Esophagus muscularis mucosa (tissue), 4 donors: ENCODE data around the gene ATF7IP2. TPM values are rescaled to one million over a fixed set of nuclear protein-coding genes. Genes with fewer than 3 reads are reported as not detected.

Experiments
- DNase-seq: peaks from one replicate; pipeline ENCODE4 v3.0.0-alpha.2; 2017; ENCODE audit errors: extremely low spot score
- H3K27ac ChIP-seq, 4 donors: fragments of 200-600 bp; sonication (generic); replicated peaks in 1 of 4; 1 replicate in 3 of 4; 2 replicates in 1 of 4; pipeline ENCODE4 v1.5.1; 2016 to 2019; ENCODE audit warnings: mild to moderate bottlenecking in 1 of 4
- H3K27me3 ChIP-seq, 4 donors: fragments of 200-600 bp; sonication (generic); one replicate each; pipeline versions ENCODE4 v1.5.1 to v1.6.0; 2016 to 2019
- H3K36me3 ChIP-seq, 4 donors: fragments of 200-600 bp; sonication (generic); one replicate each; pipeline ENCODE4 v1.5.1; 2016 to 2019
- H3K4me1 ChIP-seq, 4 donors: fragments of 200-600 bp; sonication (generic); one replicate each; pipeline ENCODE4 v1.5.1; 2016 to 2019
- H3K4me3 ChIP-seq, 4 donors: fragments of 200-600 bp; sonication (generic); 1 replicate in 2 of 4; 2 replicates in 2 of 4; pipeline ENCODE4 v1.5.1; 2016 to 2019; ENCODE audit warnings: mild to moderate bottlenecking in 4 of 4, moderate library complexity in 1 of 4
- H3K9me3 ChIP-seq, 4 donors: fragments of 200-600 bp; sonication (generic); 1 replicate in 3 of 4; 2 replicates in 1 of 4; pipeline ENCODE4 v1.5.1; 2016 to 2019
- EP300 ChIP-seq: sonication (generic); formaldehyde crosslinking; IDR thresholded peaks from one replicate; pipeline ENCODE4 v1.6.1; 2017; ENCODE audit warnings: antibody characterized with exemption
- POLR2A ChIP-seq: fragments of 450-650 bp; IDR thresholded peaks from one replicate; pipeline ENCODE4 v1.6.1; 2017; ENCODE audit warnings: antibody characterized with exemption, moderate library complexity, mild to moderate bottlenecking, low read depth
- POLR2AphosphoS5 ChIP-seq, 2 donors: sonication (generic); formaldehyde crosslinking; IDR thresholded peaks; one replicate each; pipeline ENCODE4 v1.6.1; 2017; ENCODE audit warnings: antibody characterized with exemption in 2 of 2
- WGBS: methylation state at CpG from one replicate; pipeline ENCODE4 v1.1.5; 2018; 5-methylcytosine and 5-hydroxymethylcytosine counted together
- intact Hi-C: fragments of 100-400 bp; cut with DNase I; formaldehyde crosslinking; loops from one replicate; pipeline ENCODE4 v1.15.1; 2023
- total RNA-seq, 4 donors: library from RNA; depleted of rRNA; stranded (reverse); fragments of >200 nt; gene quantifications; one replicate each; pipeline versions ENCODE4 v1.1.0 to v1.2.1, GENCODE V29; 2016
- TF ChIP-seq, protein P1 (sequence below), 3 experiments: fragments of 200-600 bp in 2 of 3; fragments of 450-650 bp in 1 of 3; sonication (generic) in 2 of 3; IDR thresholded peaks; one replicate each; pipeline ENCODE4 v1.5.1; 2017 to 2019; ENCODE audit warnings: antibody characterized with exemption in 3 of 3, mild to moderate bottlenecking in 2 of 3, moderate library complexity in 1 of 3

The ATF7IP2 gene
- total RNA-seq, 4 donors from 2014 or later: 4.1 to 8.3 (median 6.3) TPM

DNA sequence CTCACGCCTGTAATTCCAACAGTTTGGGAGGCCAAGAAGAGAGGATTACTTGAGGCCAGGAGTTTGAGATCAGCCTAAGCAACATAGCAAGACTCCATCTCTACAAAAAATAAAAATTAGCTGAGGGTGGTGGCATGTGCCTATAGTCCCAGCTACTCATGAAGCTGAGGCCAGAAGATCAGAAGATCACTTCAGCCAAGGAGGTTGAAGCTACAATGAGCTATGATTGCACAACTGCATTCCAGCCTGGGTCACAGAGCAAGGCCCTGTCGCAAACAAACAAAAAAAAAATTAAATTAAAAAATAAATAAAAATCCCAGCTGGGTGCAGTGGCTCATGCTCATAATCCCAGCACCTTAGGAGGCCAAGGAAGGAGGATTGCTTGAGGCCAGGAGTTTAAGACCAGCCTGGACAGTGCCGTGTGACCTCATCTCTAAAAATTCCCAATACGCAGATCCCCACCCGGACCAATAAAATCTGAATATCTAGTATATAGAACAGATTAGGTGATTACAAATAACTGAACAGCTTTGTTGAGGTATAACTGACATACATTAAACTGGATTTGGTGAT lies 18.2 kb upstream of the ATF7IP2 start:
- Histone ChIP-seq H3K27me3 (no peaks in the 10 kb centered on the region), H3K9me3 (peaks cover 0 to 8% (median 2%) of the 10 kb centered on the region in 4 donors), H3K4me1 (no peaks in the 10 kb centered on the region), H3K36me3 (no peaks in the 10 kb centered on the region), H3K4me3 (no peak overlapping the region), H3K27ac (no peak overlapping the region)
- intact Hi-C loops: no loop called here
- no peak for DNase-seq
- TF ChIP-seq, protein P1, sequence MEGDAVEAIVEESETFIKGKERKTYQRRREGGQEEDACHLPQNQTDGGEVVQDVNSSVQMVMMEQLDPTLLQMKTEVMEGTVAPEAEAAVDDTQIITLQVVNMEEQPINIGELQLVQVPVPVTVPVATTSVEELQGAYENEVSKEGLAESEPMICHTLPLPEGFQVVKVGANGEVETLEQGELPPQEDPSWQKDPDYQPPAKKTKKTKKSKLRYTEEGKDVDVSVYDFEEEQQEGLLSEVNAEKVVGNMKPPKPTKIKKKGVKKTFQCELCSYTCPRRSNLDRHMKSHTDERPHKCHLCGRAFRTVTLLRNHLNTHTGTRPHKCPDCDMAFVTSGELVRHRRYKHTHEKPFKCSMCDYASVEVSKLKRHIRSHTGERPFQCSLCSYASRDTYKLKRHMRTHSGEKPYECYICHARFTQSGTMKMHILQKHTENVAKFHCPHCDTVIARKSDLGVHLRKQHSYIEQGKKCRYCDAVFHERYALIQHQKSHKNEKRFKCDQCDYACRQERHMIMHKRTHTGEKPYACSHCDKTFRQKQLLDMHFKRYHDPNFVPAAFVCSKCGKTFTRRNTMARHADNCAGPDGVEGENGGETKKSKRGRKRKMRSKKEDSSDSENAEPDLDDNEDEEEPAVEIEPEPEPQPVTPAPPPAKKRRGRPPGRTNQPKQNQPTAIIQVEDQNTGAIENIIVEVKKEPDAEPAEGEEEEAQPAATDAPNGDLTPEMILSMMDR (IDR thresholded peaks at IDR 0.05): no peak
- TF ChIP-seq POLR2A (no peak), EP300 (no peak), POLR2AphosphoS5 (IDR thresholded peaks at IDR 0.05) (no peak)
- 96% methylated on average over 5 of the region's 5 CpGs for WGBS

DNA sequence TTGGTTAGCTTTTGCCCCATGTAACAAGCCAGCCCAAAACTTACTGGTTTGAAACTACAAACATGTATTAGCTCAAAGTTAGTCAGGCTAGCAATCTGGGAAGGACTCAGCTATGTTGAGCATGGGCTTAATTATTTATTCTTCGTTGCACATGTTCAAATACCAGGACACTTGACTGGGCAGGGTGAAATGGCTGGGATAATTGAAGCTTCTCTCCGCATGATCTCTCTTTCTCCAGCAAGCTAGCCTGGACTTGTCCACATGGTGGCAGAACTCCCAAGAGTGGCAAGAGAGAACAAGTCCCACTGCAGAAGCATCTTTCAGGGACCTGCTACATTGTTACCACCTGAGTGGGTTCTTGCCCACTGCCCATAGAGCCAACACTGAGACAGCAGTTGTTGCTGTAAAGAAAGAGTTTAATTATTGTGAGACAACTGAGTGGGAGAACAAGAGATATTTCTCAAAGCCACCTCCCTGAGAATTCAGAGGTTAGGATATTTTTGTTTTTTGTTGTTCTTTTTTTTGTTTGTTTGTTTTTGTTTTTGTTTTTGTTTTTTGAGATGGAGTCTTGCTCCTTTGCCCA lies 16.8 kb upstream of the ATF7IP2 start:
- intact Hi-C loops: no loop called here
- Histone ChIP-seq H3K27me3 (no peaks in the 10 kb centered on the region), H3K36me3 (no peaks in the 10 kb centered on the region), H3K4me3 (no peak overlapping the region), H3K27ac (no peak overlapping the region), H3K9me3 (peaks cover 0 to 9% (median 4%) of the 10 kb centered on the region in 4 donors), H3K4me1 (no peaks in the 10 kb centered on the region)
- 73% methylated on average over 2 of the region's 2 CpGs for WGBS
- no peak for DNase-seq
- no peak for TF ChIP-seq EP300
- TF ChIP-seq POLR2AphosphoS5 (IDR thresholded peaks at IDR 0.05): no peak
- TF ChIP-seq POLR2A: no peak
- TF ChIP-seq, protein P1 (IDR thresholded peaks at IDR 0.05): no peak

GRCh38 chr16:10370096-10370726 lies 15.7 kb upstream of the ATF7IP2 start:
- intact Hi-C loops: no loop called here
- H3K9me3 ChIP-seq: peaks cover 0 to 14% (median 4%) of the 10 kb centered on the region in 4 donors
- WGBS: 46% methylated on average over 3 of the region's 4 CpGs
- H3K4me3 ChIP-seq: no peak overlapping the region
- no peaks in the 10 kb centered on the region for H3K4me1 ChIP-seq
- TF ChIP-seq EP300 (no peak), POLR2AphosphoS5 (IDR thresholded peaks at IDR 0.05) (no peak), POLR2A (no peak)
- TF ChIP-seq, protein P1 (IDR thresholded peaks at IDR 0.05): no peak
- no peak for DNase-seq
- no peaks in the 10 kb centered on the region for H3K27me3 ChIP-seq
- no peaks in the 10 kb centered on the region for H3K36me3 ChIP-seq
- no peak overlapping the region for H3K27ac ChIP-seq

DNA sequence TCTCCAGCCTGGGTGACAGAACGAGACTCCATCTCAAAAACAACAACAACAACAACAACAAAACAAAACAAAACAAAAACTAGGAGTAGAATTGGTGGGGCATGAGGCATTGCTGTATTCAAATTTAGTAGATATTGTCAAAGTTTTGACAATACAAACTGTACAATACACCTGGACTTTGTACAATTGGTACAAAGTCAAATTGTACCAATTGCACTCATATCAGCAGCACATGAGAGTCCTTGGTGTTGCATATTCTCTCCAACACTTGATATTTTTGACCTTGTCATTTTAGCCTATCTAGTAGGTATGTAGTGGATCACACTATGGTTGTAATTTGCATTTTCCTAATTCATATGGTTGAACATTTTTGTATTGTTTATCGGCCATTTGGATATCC lies 14.3 kb upstream of the ATF7IP2 start:
- intact Hi-C loops: no loop called here
- TF ChIP-seq EP300 (no peak), POLR2AphosphoS5 (IDR thresholded peaks at IDR 0.05) (no peak), POLR2A (no peak)
- TF ChIP-seq, protein P1 (IDR thresholded peaks at IDR 0.05): no peak
- H3K9me3 ChIP-seq: peaks cover 0 to 14% (median 4%) of the 10 kb centered on the region in 4 donors
- no peak for DNase-seq
- H3K36me3 ChIP-seq: no peaks in the 10 kb centered on the region
- 81% methylated on average over 2 of the region's 2 CpGs for WGBS
- no peak overlapping the region for H3K27ac ChIP-seq
- H3K27me3 ChIP-seq: no peaks in the 10 kb centered on the region
- H3K4me1 ChIP-seq: no peaks in the 10 kb centered on the region
- no peak overlapping the region for H3K4me3 ChIP-seq
